HG03571 (cell line): Measurements from ENCODE around the gene BSN.

Experiments
- ATAC-seq: cut with Tn5 transposase; IDR thresholded peaks from one replicate; pipeline ENCODE4 v1.9.1; 2021; ENCODE audit not compliant: unreplicated experiment

Gene BSN

DNA sequence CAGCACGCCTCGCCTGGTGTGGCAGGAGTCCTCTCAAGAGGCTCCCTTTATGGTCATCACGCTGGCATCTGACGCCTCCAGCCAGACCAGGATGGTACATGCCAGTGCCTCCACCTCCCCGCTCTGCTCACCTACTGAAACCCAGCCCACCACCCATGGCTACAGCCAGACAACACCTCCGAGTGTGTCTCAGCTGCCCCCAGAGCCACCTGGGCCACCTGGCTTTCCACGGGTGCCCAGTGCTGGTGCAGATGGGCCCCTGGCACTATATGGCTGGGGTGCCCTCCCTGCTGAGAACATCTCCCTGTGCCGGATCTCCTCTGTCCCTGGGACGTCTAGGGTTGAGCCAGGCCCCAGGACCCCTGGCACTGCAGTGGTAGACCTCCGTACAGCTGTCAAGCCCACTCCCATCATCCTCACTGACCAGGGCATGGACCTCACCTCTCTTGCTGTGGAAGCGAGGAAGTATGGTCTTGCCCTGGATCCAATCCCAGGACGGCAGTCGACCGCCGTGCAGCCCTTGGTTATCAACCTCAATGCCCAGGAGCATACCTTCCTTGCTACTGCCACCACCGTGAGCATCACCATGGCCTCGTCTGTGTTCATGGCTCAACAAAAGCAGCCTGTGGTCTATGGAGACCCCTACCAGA, 100.0 kb downstream of the BSN start:
- ATAC-seq, result no peak

DNA sequence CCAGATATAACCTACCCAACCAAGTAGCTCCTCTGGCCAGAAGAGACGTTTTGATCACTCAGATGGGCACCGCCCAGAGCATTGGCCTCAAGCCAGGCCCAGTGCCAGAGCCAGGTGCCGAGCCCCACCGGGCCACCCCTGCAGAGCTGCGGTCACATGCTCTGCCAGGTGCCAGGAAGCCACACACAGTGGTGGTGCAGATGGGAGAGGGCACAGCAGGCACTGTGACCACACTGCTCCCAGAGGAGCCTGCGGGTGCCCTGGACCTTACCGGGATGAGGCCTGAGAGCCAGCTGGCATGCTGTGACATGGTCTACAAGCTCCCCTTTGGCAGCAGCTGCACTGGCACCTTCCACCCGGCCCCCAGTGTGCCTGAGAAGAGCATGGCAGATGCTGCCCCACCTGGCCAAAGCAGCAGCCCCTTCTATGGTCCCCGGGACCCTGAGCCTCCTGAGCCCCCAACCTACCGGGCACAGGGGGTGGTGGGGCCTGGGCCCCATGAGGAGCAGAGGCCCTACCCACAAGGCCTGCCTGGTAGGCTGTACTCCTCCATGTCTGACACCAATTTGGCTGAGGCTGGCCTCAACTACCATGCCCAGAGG, 100.8 kb downstream of the BSN start:
- ATAC-seq, result no peak

DNA sequence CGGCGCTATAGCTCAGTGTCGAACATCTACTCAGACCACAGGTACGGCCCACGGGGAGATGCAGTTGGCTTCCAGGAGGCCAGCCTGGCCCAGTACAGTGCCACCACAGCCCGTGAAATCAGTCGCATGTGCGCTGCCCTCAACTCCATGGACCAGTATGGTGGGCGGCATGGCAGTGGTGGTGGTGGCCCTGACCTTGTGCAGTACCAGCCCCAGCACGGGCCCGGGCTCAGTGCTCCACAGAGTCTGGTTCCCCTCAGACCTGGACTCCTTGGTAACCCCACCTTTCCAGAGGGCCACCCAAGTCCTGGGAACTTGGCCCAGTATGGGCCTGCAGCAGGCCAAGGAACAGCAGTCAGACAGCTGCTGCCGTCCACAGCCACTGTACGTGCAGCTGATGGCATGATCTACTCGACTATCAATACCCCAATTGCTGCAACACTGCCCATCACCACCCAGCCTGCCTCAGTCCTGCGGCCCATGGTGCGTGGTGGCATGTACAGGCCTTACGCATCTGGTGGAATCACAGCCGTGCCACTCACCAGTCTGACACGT, 101.5 kb downstream of the BSN start:
- no peak for ATAC-seq

DNA sequence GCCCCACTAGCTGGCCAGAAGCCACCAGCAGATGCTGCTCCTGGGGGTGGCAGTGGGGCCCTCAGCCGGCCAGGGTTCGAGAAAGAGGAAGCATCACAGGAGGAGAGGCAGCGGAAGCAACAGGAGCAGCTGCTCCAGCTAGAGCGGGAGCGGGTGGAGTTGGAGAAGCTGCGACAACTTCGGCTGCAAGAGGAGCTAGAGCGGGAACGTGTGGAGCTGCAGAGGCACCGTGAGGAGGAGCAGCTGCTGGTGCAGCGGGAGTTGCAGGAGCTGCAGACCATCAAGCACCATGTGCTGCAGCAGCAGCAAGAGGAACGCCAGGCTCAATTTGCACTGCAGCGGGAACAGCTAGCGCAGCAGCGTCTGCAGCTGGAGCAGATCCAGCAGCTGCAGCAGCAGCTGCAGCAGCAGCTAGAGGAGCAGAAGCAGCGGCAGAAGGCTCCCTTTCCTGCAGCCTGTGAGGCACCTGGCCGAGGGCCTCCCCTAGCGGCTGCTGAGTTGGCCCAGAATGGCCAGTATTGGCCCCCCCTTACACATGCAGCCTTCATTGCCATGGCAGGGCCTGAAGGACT, 102.3 kb downstream of the BSN start:
- no peak for ATAC-seq

DNA sequence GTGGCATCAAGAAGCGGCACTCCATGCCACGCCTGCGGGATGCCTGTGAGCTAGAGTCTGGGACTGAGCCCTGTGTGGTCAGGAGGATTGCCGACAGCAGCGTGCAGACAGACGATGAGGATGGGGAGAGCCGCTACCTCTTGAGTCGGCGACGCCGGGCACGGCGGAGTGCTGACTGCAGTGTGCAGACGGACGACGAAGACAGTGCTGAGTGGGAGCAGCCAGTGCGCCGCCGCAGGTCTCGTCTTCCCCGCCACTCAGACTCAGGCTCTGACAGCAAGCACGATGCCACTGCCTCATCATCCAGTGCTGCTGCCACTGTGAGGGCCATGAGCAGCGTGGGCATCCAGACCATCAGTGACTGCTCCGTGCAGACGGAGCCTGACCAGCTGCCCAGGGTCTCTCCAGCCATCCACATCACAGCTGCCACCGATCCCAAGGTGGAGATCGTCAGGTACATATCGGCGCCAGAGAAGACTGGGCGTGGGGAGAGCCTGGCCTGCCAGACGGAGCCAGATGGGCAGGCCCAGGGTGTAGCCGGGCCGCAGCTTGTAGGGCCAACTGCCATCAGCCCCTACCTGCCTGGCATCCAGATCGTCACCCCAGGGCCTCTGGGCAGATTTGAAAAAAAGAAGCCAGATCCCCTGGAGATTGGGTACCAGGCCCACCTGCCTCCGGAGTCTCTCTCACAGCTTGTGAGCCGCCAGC, 103.1 kb downstream of the BSN start:
- no peak for ATAC-seq

DNA sequence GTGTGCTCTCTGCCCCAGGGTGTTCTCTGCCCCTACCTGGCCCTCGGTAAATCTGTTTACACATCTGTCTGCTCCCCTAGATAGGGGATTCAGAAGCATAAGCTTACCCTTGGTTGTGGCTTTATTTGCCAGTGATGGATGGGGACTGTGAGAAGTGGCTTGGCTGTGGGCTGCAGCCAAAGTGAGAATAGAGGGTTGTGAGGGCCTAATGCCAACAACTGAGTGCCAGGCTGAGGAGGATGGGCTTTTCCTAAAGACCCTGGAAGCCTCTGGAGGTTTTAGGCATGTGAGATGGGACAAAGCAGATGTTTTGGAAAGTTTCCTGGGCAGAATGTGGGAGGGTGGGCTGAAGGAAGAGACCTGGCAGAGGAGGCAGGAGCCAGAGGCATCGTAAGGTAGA, 104.4 kb downstream of the BSN start:
- ATAC-seq, result no peak

DNA sequence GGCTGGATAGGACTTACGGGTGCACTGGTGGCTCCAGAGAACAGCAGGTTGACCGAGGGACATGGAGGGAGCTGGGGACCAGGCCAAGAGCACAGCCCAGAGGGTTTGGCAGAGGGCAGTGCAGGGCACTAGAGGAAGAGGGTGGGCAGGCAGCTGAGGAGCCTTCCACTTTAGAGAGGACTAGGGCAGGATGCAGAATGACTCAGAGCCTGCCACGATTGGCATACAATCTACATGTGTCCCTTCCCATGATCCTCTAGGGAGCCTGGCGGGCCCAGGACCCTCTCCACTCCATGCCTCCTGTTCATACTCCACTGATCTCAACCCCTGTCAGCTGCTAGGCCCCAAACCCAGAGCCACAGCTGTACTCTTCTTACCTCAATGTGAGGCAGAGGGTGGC, 105.5 kb downstream of the BSN start:
- ATAC-seq, result no peak

DNA sequence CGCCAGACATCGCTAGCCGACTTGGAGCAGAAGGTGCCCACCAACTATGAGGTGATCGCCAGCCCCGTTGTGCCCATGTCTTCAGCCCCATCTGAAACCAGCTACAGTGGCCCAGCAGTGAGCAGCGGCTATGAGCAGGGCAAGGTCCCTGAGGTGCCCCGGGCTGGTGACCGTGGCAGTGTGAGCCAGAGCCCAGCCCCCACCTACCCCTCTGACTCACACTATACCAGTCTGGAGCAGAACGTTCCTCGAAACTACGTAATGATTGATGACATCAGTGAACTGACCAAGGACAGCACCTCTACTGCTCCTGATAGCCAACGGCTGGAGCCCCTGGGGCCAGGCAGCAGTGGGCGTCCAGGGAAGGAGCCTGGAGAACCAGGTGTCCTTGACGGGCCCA, 107.0 kb downstream of the BSN start:
- ATAC-seq, result no peak

DNA sequence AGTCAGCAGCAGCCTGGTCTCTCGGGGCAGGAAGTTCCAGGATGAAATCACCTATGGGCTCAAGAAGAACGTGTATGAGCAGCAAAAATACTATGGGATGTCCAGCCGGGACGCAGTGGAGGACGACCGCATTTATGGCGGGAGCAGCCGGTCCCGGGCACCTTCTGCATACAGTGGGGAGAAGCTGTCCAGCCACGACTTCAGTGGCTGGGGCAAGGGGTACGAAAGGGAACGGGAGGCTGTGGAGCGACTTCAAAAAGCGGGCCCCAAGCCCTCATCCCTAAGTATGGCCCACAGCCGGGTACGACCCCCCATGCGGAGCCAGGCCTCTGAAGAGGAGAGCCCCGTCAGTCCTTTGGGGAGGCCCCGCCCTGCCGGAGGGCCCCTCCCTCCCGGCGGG, 107.7 kb downstream of the BSN start:
- ATAC-seq, result no peak

DNA sequence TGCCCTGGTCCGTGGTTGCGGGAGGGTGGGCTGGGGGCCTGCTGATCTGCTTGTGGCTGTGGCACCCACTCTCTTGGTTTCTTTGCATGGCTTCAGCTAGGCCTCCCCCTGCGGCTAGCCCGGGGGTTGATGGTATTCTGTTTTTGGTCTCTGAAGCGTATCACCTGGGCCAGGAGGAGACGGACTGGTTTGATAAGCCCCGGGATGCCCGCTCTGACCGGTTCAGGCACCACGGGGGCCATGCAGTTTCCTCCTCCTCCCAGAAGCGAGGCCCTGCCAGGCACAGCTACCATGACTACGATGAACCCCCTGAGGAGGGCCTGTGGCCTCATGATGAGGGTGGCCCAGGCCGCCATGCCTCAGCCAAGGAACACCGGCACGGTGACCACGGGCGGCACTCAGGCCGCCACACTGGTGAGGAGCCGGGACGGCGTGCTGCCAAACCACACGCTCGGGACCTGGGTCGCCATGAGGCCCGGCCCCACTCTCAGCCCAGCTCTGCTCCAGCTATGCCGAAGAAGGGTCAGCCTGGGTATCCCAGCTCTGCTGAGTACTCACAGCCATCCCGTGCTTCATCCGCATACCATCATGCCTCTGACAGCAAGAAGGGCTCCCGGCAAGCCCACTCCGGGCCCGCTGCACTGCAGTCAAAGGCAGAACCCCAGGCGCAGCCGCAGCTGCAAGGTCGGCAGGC, 108.6 kb downstream of the BSN start:
- ATAC-seq, result no peak

DNA sequence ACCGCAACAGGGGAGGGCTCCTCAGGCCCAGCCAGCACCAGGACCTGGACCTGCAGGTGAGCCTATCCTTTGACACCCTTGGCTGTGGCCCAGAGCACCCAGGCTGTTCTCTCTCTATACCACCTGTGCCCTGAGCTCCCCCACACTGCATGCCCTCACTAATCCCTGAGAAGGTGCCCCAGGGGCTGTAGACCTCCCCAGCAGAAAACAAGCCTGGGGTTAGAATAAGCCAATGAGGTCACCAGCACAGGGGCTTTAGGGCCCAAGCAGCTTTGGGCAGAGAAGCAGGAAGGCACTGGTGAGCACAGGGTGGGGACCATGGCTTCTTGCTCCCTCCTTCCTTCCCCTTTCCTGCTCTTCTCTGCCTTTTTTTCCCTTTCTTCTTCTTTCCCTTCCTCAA, 109.6 kb downstream of the BSN start:
- ATAC-seq, result no peak

DNA sequence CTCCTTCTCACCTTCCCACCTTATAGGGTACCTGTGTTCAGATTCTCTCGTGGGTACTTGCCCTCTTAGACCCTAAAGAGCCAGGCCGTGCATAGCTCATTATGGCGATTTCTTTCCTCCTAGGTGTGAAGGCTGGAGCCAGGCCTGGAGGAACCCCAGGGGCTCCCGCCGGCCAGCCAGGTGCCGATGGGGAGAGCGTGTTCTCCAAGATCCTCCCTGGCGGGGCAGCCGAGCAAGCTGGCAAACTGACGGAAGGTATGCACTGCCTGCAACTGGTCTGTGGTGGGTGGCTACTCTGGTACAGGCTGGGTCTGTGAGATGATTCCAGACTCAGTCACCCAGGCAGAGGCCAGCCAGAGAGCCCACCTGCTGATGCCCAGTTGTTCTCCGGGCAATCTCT, 110.0 kb downstream of the BSN start:
- no peak for ATAC-seq

DNA sequence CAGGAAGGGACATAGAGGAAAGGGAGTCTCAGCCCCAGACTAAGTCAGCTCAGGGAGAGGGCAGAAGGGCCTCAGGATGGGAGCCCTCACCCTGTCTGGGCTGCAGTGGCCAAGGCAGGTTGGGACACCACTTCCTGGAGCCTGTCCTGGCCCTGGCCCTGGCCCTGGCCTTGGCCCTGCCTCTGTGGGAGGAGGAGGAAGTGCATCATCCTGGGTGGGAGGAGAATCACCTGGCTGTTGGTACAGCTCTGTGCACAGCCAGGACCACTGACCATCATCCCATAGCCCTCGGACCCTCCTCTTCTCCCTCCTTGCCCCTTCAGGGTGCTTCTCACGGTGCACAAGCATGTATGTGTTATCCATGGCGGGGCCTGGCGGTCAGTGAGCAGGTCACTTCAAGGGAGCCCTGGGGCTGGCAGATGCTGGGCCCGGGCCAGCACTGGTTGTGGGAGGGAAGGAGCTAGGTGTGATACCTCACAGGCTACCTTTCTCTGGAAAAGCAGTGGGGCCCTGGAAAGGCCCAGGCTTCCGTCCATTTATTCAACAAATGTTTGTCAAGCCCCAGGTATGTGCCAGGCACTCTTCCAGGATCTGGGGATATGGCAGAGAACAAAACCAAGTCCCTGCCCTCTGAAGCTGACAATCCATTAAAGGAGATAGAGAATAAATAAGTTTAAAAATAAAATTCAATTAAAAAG, 111.7 kb downstream of the BSN start:
- no peak for ATAC-seq

DNA sequence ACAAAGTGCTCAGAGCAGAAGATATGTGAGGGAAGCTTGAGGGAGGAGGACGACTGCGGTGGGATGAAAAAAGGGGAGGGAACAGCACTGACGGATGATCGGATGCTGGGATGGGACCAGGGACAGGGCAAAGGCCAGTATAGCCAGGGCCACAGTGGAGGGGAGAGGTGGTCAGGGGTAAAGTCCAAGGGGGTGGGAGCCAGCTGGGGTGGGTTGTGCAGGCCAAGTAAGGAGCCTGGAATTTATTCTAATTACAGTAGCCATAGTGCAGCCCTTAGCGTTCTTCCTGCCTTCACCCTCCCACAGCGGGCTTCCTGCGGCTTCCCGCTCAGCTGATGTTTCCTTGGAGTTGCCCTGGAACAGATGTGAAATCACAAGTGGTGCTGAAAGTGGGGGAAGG, 112.3 kb downstream of the BSN start:
- ATAC-seq, result no peak

DNA sequence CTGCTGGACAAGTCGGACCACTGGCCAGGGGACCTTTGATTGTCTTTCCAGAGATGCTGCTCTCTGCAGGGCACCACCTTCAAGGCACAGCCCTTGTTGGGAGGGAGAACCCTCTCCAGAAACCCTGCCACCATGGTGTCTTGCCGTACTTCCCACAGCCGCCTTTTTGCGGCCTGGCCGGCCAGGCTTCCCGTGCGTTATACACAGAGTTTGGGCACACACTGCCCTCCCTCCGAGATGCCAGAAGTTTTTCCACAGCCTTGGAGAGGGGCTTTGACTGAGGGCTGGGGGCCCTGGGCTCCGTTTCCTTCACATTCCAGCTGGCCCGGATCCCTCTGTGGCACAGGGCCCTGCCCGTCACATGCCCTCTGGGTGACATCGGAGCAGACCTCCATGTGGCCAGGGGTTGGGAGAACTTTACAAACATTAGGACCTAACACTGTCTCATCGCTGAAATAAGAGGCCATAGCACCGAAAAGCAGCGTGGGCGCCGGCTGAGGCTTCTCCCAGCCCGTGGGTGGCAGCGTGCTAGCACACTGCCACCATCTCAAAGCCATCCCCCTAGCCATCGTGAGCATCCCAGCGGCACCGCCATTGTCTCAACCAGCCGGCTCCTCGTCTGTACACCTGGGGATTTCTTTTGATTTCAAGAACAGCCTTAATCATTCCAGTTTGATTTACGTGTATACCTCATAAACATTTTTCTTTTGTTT, 113.6 kb downstream of the BSN start:
- ATAC-seq, result no peak

DNA sequence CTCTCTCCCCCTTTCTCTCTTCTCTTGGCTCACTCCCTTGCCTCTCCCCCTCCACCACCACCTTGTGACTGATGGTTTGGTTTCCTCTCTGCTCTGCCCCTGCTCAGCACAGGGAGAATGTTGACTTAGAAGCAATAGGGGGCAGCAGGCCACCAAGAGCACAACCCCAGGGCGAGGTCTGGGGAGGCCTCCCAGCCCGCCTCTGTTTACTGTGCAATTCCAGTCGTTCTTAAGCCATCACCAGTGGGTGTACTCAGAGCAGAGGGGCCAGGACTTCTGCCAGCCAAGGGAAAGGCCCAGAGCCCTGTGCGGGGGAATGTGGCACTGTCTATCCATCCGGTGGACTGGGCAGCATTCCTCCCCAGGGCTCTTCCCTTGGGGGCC, 114.1 kb downstream of the BSN start:
- ATAC-seq, result no peak

DNA sequence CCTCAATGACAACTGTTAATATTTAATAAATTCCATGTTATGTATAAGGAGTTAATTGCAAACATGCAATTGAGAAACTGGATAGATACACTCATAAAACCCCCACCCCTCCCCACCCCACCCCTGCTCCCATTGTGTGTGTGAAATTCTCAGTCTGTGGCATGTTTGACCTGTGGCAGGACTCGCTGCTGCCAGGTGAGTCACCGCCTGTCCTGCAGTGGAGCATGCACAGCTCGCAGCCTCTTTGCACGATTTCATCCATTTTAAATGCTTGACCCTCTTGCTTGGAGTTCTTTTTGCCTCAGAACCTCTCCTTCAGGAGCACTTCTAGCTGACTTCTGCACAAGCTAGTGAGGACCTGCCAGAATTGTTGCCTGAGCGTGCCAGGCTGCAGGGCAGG, 114.6 kb downstream of the BSN start:
- no peak for ATAC-seq

DNA sequence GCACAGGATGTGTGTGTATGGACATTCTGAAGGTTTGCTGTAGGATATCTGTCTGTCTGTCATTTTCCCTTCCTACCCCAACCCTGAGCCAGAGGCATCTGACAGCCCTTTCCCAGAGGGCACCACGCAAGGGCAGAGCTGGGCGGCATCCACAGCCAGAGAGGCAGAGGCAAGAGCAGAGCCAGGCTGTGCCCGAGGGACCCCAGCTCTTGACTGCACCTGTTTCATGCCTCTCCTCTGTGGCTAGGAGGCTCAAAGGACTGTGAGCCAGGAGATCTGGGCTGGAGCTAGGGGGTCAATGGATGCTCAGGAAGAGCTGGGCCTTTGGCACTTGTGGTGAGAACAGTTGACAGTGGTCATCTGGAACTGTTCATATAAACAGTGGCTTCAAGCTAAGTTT, 115.1 kb downstream of the BSN start:
- ATAC-seq, result no peak

DNA sequence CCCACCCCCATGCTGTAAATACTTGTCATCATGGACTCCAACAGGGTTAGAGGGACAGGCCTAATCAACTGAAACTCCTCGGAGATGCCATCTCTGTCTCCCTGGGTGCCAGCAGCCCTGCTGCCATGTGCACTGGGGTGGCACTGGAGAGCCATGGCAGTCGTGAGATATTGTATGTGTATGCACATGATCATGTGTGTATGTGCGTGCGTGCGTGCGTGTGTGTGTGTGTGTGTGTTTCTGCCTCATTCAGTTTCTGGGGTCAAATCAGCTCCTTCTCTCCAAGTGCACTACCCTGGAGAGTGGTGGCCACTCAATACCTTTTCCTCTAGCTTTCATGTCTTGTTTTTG, 116.6 kb downstream of the BSN start:
- no peak for ATAC-seq
